H1 (cell line): ENCODE results near the gene LCE7A. TPM values are rescaled to one million over a fixed set of nuclear protein-coding genes. Genes with fewer than 3 reads are reported as not detected.

ENCODE experiments used
- CTCF ChIA-PET: fragments of 300-600 bp; sonication (Branson Sonifier 250); formaldehyde crosslinking; loops from one replicate; lab custom pipeline; 2021; ENCODE audit not compliant: partially characterized antibody; lab: Charles Lee
- POLR2A ChIA-PET: fragments of 300-600 bp; sonication (Branson Sonifier 250); formaldehyde crosslinking; loops from one replicate; lab custom pipeline; 2021; ENCODE audit warnings: inconsistent platforms; ENCODE audit not compliant: partially characterized antibody; lab: Charles Lee
- DNase-seq, 2 experiments: peaks; one replicate each; pipeline versions ENCODE4 v3.0.0 to v3.0.0-alpha.2; 2010 to 2022; ENCODE audit warnings: low spot score in 2 of 2, low read depth in 1 of 2, mixed read lengths in 1 of 2
- FAIRE-seq: peaks from 2 replicates; lab custom pipeline; 2011; peaks lifted over from hg19 to GRCh38; lab: Jason Lieb, UNC
- H2AFZ ChIP-seq: 2 replicates; pipeline ENCODE4 v1.8.1; 2012; ENCODE audit warnings: low read length, inconsistent platforms
- H2AK5ac ChIP-seq: 2 replicates; pipeline ENCODE4 v1.6.1; 2013; ENCODE audit warnings: low read depth, low read length
- H2BK120ac ChIP-seq: replicated peaks from 2 replicates; pipeline ENCODE3; 2013; ENCODE audit warnings: low read depth, low read length, inconsistent platforms
- H2BK12ac ChIP-seq: 2 replicates; pipeline ENCODE4 v1.6.1; 2013; ENCODE audit warnings: low read depth, low read length
- H2BK15ac ChIP-seq: 2 replicates; pipeline ENCODE4 v1.6.1; 2013; ENCODE audit warnings: low read length
- H2BK20ac ChIP-seq: 2 replicates; pipeline ENCODE4 v1.6.1; 2013; ENCODE audit warnings: low read length
- H2BK5ac ChIP-seq: 2 replicates; pipeline ENCODE4 v1.6.1; 2013; ENCODE audit warnings: low read depth, low read length
- H3K14ac ChIP-seq: 2 replicates; pipeline ENCODE4 v1.6.1; 2013; ENCODE audit warnings: inconsistent platforms; ENCODE audit not compliant: insufficient read length
- H3K18ac ChIP-seq: 2 replicates; pipeline ENCODE4 v1.6.1; 2013; ENCODE audit warnings: low read length; ENCODE audit errors: extremely low read depth
- H3K23ac ChIP-seq: 2 replicates; pipeline ENCODE4 v1.6.1; 2013; ENCODE audit warnings: inconsistent platforms; ENCODE audit not compliant: insufficient read length
- H3K23me2 ChIP-seq: 2 replicates; pipeline ENCODE4 v1.6.1; 2013; ENCODE audit warnings: low read depth, low read length
- H3K27ac ChIP-seq: 2 replicates; pipeline ENCODE4 v1.6.1; 2011; ENCODE audit warnings: low read depth, low read length, inconsistent platforms
- H3K27me3 ChIP-seq, 4 experiments: replicated peaks in 1 of 4; 1 replicate in 1 of 4; 2 replicates in 3 of 4; pipeline versions ENCODE4 v1.6.1 to v1.8.1; 2011 to 2013; ENCODE audit warnings: low read length in 3 of 4, mild to moderate bottlenecking in 3 of 4, inconsistent platforms in 2 of 4, mixed read lengths in 2 of 4, moderate library complexity in 1 of 4; ENCODE audit not compliant: control insufficient read depth in 3 of 4, insufficient read depth in 3 of 4; ENCODE audit errors: extremely low read depth in 1 of 4
- H3K36me3 ChIP-seq, 4 experiments: 2 replicates each; pipeline versions ENCODE4 v1.6.1 to v1.8.1; 2011 to 2013; ENCODE audit warnings: mild to moderate bottlenecking in 4 of 4, low read length in 3 of 4, moderate library complexity in 2 of 4, control low read depth in 1 of 4, inconsistent platforms in 1 of 4; ENCODE audit not compliant: insufficient read depth in 4 of 4, control insufficient read depth in 2 of 4
- H3K4ac ChIP-seq: replicated peaks from 2 replicates; pipeline ENCODE3; 2013; ENCODE audit warnings: low read length, low read depth, mixed read lengths, inconsistent platforms; ENCODE audit not compliant: insufficient read length
- H3K4me1 ChIP-seq, 4 experiments: replicated peaks in 1 of 4; 1 replicate in 1 of 4; 2 replicates in 3 of 4; pipeline versions ENCODE4 v1.6.1 to v1.8.1; 2011 to 2013; ENCODE audit warnings: low read length in 3 of 4, inconsistent platforms in 2 of 4, mixed read lengths in 1 of 4; ENCODE audit not compliant: insufficient read depth in 4 of 4, control insufficient read depth in 3 of 4
- H3K4me2 ChIP-seq, 2 experiments: 2 replicates each; pipeline versions ENCODE4 v1.6.1 to v1.8.1; 2011 to 2013; ENCODE audit warnings: low read depth in 2 of 2, low read length in 2 of 2, control low read depth in 1 of 2, inconsistent platforms in 1 of 2, mild to moderate bottlenecking in 1 of 2; ENCODE audit not compliant: insufficient read depth in 1 of 2
- H3K4me3 ChIP-seq, 4 experiments: fragments of 200-600, 300-600 bp in 1 of 4; sonication (generic), shearing (Covaris generic), sonication (Bioruptor Twin) in 1 of 4; 2 replicates each; pipeline versions ENCODE4 v1.5.1 to v1.8.1; 2011 to 2016; ENCODE audit warnings: low read length in 4 of 4, low read depth in 3 of 4, control low read depth in 2 of 4, inconsistent platforms in 2 of 4, mild to moderate bottlenecking in 2 of 4, mixed read lengths in 1 of 4, moderate library complexity in 1 of 4; ENCODE audit not compliant: insufficient read depth in 2 of 4; ENCODE audit errors: extremely low read depth in 1 of 4
- H3K56ac ChIP-seq: replicated peaks from 2 replicates; pipeline ENCODE3; 2013; ENCODE audit warnings: low read depth, mild to moderate bottlenecking, mixed read lengths, low read length, inconsistent platforms; ENCODE audit not compliant: insufficient read length
- H3K79me1 ChIP-seq: 2 replicates; pipeline ENCODE4 v1.6.1; 2013; ENCODE audit warnings: low read depth, low read length, control low read depth
- H3K79me2 ChIP-seq, 2 experiments: 2 replicates each; pipeline versions ENCODE4 v1.6.1 to v1.8.1; 2012 to 2013; ENCODE audit warnings: low read length in 2 of 2, mild to moderate bottlenecking in 2 of 2, inconsistent platforms in 1 of 2; ENCODE audit not compliant: insufficient read depth in 2 of 2, control insufficient read depth in 1 of 2
- H3K9ac ChIP-seq, 4 experiments: replicated peaks in 1 of 4; 1 replicate in 1 of 4; 2 replicates in 3 of 4; pipeline versions ENCODE4 v1.6.1 to v1.8.1; 2011 to 2013; ENCODE audit warnings: low read depth in 3 of 4, low read length in 3 of 4, control low read depth in 2 of 4, mild to moderate bottlenecking in 2 of 4, moderate library complexity in 2 of 4, inconsistent platforms in 1 of 4; ENCODE audit errors: extremely low read depth in 1 of 4
- H3K9me3 ChIP-seq, 2 experiments: 2 replicates each; pipeline versions ENCODE4 v1.6.1 to v1.8.1; 2012 to 2013; ENCODE audit warnings: mild to moderate bottlenecking in 2 of 2, moderate library complexity in 2 of 2, control low read depth in 1 of 2, inconsistent platforms in 1 of 2, low read depth in 1 of 2, low read length in 1 of 2, mixed read lengths in 1 of 2; ENCODE audit not compliant: insufficient read depth in 2 of 2
- H4K20me1 ChIP-seq, 2 experiments: replicated peaks in 1 of 2; 2 replicates each; pipeline versions ENCODE3 to v1.8.1; 2011 to 2013; ENCODE audit warnings: inconsistent platforms in 2 of 2, low read length in 2 of 2, mild to moderate bottlenecking in 1 of 2; ENCODE audit not compliant: insufficient read depth in 2 of 2, control insufficient read depth in 1 of 2
- H4K5ac ChIP-seq: 2 replicates; pipeline ENCODE4 v1.6.1; 2013; ENCODE audit warnings: low read length, low read depth, mixed read lengths, inconsistent platforms; ENCODE audit not compliant: insufficient read length
- H4K8ac ChIP-seq: 2 replicates; pipeline ENCODE4 v1.8.0; 2013; ENCODE audit warnings: mild to moderate bottlenecking, moderate library complexity, low read length, inconsistent platforms; ENCODE audit not compliant: insufficient read depth; ENCODE audit errors: extremely low read depth
- H4K91ac ChIP-seq: replicated peaks from 2 replicates; pipeline ENCODE3; 2013; ENCODE audit warnings: low read length, mixed read lengths, inconsistent platforms; ENCODE audit not compliant: insufficient read length
- CBX8 ChIP-seq: fragments of 300-800, 300-1000 bp; sonication (generic); IDR thresholded peaks from 2 replicates; pipeline ENCODE4 v1.7.1; 2016; ENCODE audit warnings: low read depth, low read length, borderline replicate concordance
- CTCF ChIP-seq, 3 experiments: IDR thresholded peaks; 1 replicate in 2 of 3; 2 replicates in 1 of 3; pipeline versions ENCODE4 v1.5.1 to v1.6.1; 2011; ENCODE audit warnings: low read length in 3 of 3, mild to moderate bottlenecking in 3 of 3, inconsistent platforms in 2 of 3, low read depth in 1 of 3, moderate library complexity in 1 of 3; ENCODE audit not compliant: insufficient read depth in 1 of 3; ENCODE audit errors: control extremely low read depth in 1 of 3
- HDAC2 ChIP-seq, 2 experiments: fragments of 300-600 bp in 1 of 2; sonication (generic) in 1 of 2; IDR thresholded peaks; 2 replicates each; pipeline ENCODE4 v1.6.1; 2011 to 2012; ENCODE audit warnings: low read depth in 2 of 2, low read length in 2 of 2, mild to moderate bottlenecking in 2 of 2, moderate library complexity in 2 of 2, borderline replicate concordance in 1 of 2, inconsistent platforms in 1 of 2
- JUN ChIP-seq: IDR thresholded peaks from 2 replicates; pipeline ENCODE4 v1.6.1; 2011; ENCODE audit warnings: low read depth, mild to moderate bottlenecking, improper control_type of control experiment, low read length
- RAD21 ChIP-seq, 2 experiments: IDR thresholded peaks in 1 of 2; conservative IDR thresholded peaks in 1 of 2; 2 replicates each; pipeline ENCODE4 v1.6.1; 2011; ENCODE audit warnings: low read depth in 2 of 2, low read length in 2 of 2, improper control_type of control experiment in 1 of 2, inconsistent platforms in 1 of 2, mild to moderate bottlenecking in 1 of 2, moderate library complexity in 1 of 2
- RFX5 ChIP-seq: IDR thresholded peaks from 2 replicates; pipeline ENCODE4 v1.6.1; 2011; ENCODE audit warnings: low read depth, low read length, improper control_type of control experiment, borderline replicate concordance
- RNF2 ChIP-seq: fragments of 200-900, 300-1000 bp; sonication (generic); IDR thresholded peaks from 2 replicates; pipeline ENCODE4 v1.7.1; 2016; ENCODE audit warnings: borderline replicate concordance, low read depth, mild to moderate bottlenecking, antibody characterized with exemption, low read length; ENCODE audit not compliant: poor library complexity, severe bottlenecking; ENCODE audit errors: missing control alignments
- TAF1 ChIP-seq: IDR thresholded peaks from 2 replicates; pipeline ENCODE4 v1.6.1; 2011; ENCODE audit warnings: mild to moderate bottlenecking, low read depth, low read length
- YY1 ChIP-seq: IDR thresholded peaks from 2 replicates; pipeline ENCODE4 v1.6.1; 2011; ENCODE audit warnings: low read depth, mild to moderate bottlenecking, low read length
- WGBS, 2 experiments: shearing (Covaris generic) in 1 of 2; methylation state at CpG; one replicate each; pipeline versions ENCODE4 v1.1.6 to v1.1.7; 2013 to 2015; ENCODE audit warnings: low lambda C conversion rate in 2 of 2, mixed read lengths in 2 of 2, inconsistent platforms in 1 of 2, low coverage in 1 of 2, missing lambda C conversion rate in 1 of 2; ENCODE audit not compliant: insufficient replicate concordance in 2 of 2, insufficient coverage in 1 of 2, insufficient read length in 1 of 2; ENCODE audit errors: extremely low coverage in 1 of 2, missing lambda C conversion rate in 1 of 2; 5-methylcytosine and 5-hydroxymethylcytosine counted together
- polyA plus RNA-seq, 7 experiments: library from polyadenylated mRNA; depleted of rRNA in 3 of 7; stranded (reverse) in 5 of 7; unstranded in 2 of 7; fragments of >200 nt in 5 of 7; fragments of 200-250 nt in 2 of 7; gene quantifications; 1 replicate in 5 of 7; 2 replicates in 1 of 7; 4 replicates in 1 of 7; pipeline versions ENCODE4 v1.2.1 to v1.2.3, GENCODE V29; 2011 to 2013; ENCODE audit warnings: missing spikeins in 2 of 7, mixed read lengths in 2 of 7
- total RNA-seq: library from RNA; stranded (reverse); fragmentation: NEBNext Ultra II Directional; extraction: Animal tissue kit (Norgen Biotek cat#: 25700); gene quantifications from 2 replicates; pipeline ENCODE4 v1.2.1, GENCODE V29; 2021

Gene LCE7A
- total and polyA plus RNA-seq, 2 of the 8 experiments (the other 6 are each of a cell fraction or from before 2014, with no cell fraction given) = not detected

GRCh38 chr1:152878042-152878441 is 18.2 kb downstream of the LCE7A start, which contains the start of gene SMCP:
TSS of gene SMCP (plus strand) at chr1:152878322. CDS start at chr1:152884423, 6,101 bp downstream.
- no peak within 1 kb of the TSS for H4K91ac ChIP-seq
- H3K27me3 ChIP-seq = no peaks in the 10 kb centered on the region
- no peak within 1 kb of the TSS for H3K14ac ChIP-seq
- peak in 1 of 2 experiments; percentile 84 for DNase-seq
- H2BK20ac ChIP-seq = no peak within 1 kb of the TSS
- H4K20me1 ChIP-seq = no peaks in the 10 kb centered on the region
- H3K36me3 ChIP-seq = no peaks in the 10 kb centered on the region
- H2AFZ ChIP-seq = no peak within 1 kb of the TSS
- no peak for TF ChIP-seq RFX5
- no peak for TF ChIP-seq HDAC2 (IDR thresholded peaks at IDR 0.05; ENCODE audit: borderline replicate concordance in 1 of 2, low read depth in 2 of 2, low read length in 2 of 2)
- no peak for TF ChIP-seq JUN
- TF ChIP-seq YY1 = no peak
- no peak for TF ChIP-seq RNF2
- TF ChIP-seq RAD21 (IDR thresholded peaks at IDR 0.05 in 1 of 2, conservative IDR thresholded peaks at IDR 0.05 in 1 of 2; ENCODE audit: low read depth in 2 of 2, low read length in 2 of 2) = peak; percentile 53 to 65
- TF ChIP-seq TAF1 = no peak
- TF ChIP-seq CTCF (IDR thresholded peaks at IDR 0.05; ENCODE audit: control extremely low read depth in 1 of 3, insufficient read depth in 1 of 3, low read depth in 1 of 3, low read length in 3 of 3) = peak; percentile 19 to 62 (median 60)
- no peak for TF ChIP-seq CBX8
- TF ChIP-seq, all 59 proteins: peak for 2
- Histone ChIP-seq H3K4ac (no peak within 1 kb of the TSS), H3K4me1 (no peaks in the 10 kb centered on the region), H4K8ac (no peak within 1 kb of the TSS), H2BK5ac (no peak within 1 kb of the TSS; the same call in 1 of the 2 replicates), H3K9me3 (peaks cover 0 to under 1% of the 10 kb centered on the region in 2 experiments; a peak in 1 of 4 replicates), H2AK5ac (no peak within 1 kb of the TSS), H3K79me2 (no peaks in the 10 kb centered on the region), H3K4me3 (no peak within 1 kb of the TSS), H3K9ac (no peak within 1 kb of the TSS), H3K23me2 (no peaks in the 10 kb centered on the region), H3K56ac (no peak within 1 kb of the TSS), H2BK15ac (no peak within 1 kb of the TSS), H2BK120ac (no peak within 1 kb of the TSS), H3K18ac (no peak within 1 kb of the TSS), H2BK12ac (no peak within 1 kb of the TSS), H3K27ac (no peak within 1 kb of the TSS), H3K4me2 (no peak within 1 kb of the TSS), H3K23ac (no peak within 1 kb of the TSS), H3K79me1 (no peaks in the 10 kb centered on the region), H4K5ac (no peak within 1 kb of the TSS)
- POLR2A ChIA-PET = no interaction called here
- CTCF ChIA-PET = interaction anchor here (0.6 to 2.7 kb wide), 13 partner anchors 8 to 532 kb away, joined by 3 to 16 read pairs (median 3); no protein-coding TSS in a partner anchor
- WGBS, 2 experiments = 10% methylated on average over 1 of the region's 1 CpG; no CpG with 5 or more reads in 1 of the 2 experiments
- FAIRE-seq = peak; percentile 19
